Measurements from ENCODE around the gene CAP2. TPM values are rescaled to one million over a fixed set of nuclear protein-coding genes. Genes with fewer than 3 reads are reported as not detected.
A peak's percentile ranks its signal among the peaks of the same experiment; 100 is the strongest.

Gene CAP2
- total RNA-seq, 1 donor from 2014 or later: 8.5 TPM

- no peak overlapping the region for H3K4me3 ChIP-seq (ENCODE audit: low read depth, low read length)
- H3K36me3 ChIP-seq (ENCODE audit: control insufficient read depth, insufficient read depth, low read length): no peaks in the 10 kb centered on the region
- TF ChIP-seq CTCF (IDR thresholded peaks at IDR 0.05; ENCODE audit: insufficient read depth, low read length, poor library complexity, severe bottlenecking): no peak
- H3K27me3 ChIP-seq (ENCODE audit: control insufficient read depth, insufficient read depth, low read length): no peaks in the 10 kb centered on the region
- DNase-seq (ENCODE audit: low read depth): no peak
Observed at GRCh38 chr6:17466147-17466546, 72.8 kb downstream of the CAP2 start.

- Histone ChIP-seq H3K27me3 (ENCODE audit: control insufficient read depth, insufficient read depth, low read length) (no peaks in the 10 kb centered on the region), H3K36me3 (ENCODE audit: control insufficient read depth, insufficient read depth, low read length) (no peaks in the 10 kb centered on the region), H3K4me3 (ENCODE audit: low read depth, low read length) (no peak overlapping the region)
- TF ChIP-seq CTCF (IDR thresholded peaks at IDR 0.05; ENCODE audit: insufficient read depth, low read length, poor library complexity, severe bottlenecking): no peak
- DNase-seq (ENCODE audit: low read depth): no peak
Observed at GRCh38 chr6:17466707-17467106, 73.3 kb downstream of the CAP2 start.

- no peak for DNase-seq (ENCODE audit: low read depth)
- Histone ChIP-seq H3K4me3 (ENCODE audit: low read depth, low read length) (no peak overlapping the region), H3K36me3 (ENCODE audit: control insufficient read depth, insufficient read depth, low read length) (no peaks in the 10 kb centered on the region), H3K27me3 (ENCODE audit: control insufficient read depth, insufficient read depth, low read length) (no peaks in the 10 kb centered on the region)
- peak; percentile 25 for TF ChIP-seq CTCF (IDR thresholded peaks at IDR 0.05; ENCODE audit: insufficient read depth, low read length, poor library complexity, severe bottlenecking)
Observed at GRCh38 chr6:17469006-17469832, 75.8 kb downstream of the CAP2 start.

- Histone ChIP-seq H3K4me3 (ENCODE audit: low read depth, low read length) (no peak overlapping the region), H3K36me3 (ENCODE audit: control insufficient read depth, insufficient read depth, low read length) (no peaks in the 10 kb centered on the region), H3K27me3 (ENCODE audit: control insufficient read depth, insufficient read depth, low read length) (no peaks in the 10 kb centered on the region)
- TF ChIP-seq CTCF (IDR thresholded peaks at IDR 0.05; ENCODE audit: insufficient read depth, low read length, poor library complexity, severe bottlenecking): no peak
- DNase-seq (ENCODE audit: low read depth): no peak
Observed at GRCh38 chr6:17470202-17470937, 77.0 kb downstream of the CAP2 start.

GRCh38 chr6:17470938-17471327 is 77.5 kb downstream of the CAP2 start:
- TF ChIP-seq CTCF (IDR thresholded peaks at IDR 0.05; ENCODE audit: insufficient read depth, low read length, poor library complexity, severe bottlenecking): no peak
- H3K27me3 ChIP-seq (ENCODE audit: control insufficient read depth, insufficient read depth, low read length): no peaks in the 10 kb centered on the region
- H3K4me3 ChIP-seq (ENCODE audit: low read depth, low read length): no peak overlapping the region
- no peak for DNase-seq (ENCODE audit: low read depth)
- no peaks in the 10 kb centered on the region for H3K36me3 ChIP-seq (ENCODE audit: control insufficient read depth, insufficient read depth, low read length)
